ENCODE data around the gene ZFY.

DNA sequence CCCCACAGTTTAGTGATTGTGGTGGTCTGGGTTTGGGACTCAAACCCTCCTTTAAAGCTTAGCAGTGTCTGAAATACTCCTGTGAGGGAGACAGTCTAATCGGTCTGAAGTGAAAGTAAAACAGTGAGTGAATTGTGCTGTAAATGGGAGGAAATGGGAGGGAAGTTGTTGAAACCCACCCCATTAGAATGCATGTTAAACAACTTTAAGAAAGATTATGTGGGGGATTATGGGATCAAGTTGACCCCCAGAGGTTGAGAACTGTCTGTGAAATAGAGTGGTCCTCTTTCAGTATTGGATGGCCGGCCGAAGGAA lies 68.3 kb downstream of the ZFY start:
- TF ChIP-seq, protein P1, sequence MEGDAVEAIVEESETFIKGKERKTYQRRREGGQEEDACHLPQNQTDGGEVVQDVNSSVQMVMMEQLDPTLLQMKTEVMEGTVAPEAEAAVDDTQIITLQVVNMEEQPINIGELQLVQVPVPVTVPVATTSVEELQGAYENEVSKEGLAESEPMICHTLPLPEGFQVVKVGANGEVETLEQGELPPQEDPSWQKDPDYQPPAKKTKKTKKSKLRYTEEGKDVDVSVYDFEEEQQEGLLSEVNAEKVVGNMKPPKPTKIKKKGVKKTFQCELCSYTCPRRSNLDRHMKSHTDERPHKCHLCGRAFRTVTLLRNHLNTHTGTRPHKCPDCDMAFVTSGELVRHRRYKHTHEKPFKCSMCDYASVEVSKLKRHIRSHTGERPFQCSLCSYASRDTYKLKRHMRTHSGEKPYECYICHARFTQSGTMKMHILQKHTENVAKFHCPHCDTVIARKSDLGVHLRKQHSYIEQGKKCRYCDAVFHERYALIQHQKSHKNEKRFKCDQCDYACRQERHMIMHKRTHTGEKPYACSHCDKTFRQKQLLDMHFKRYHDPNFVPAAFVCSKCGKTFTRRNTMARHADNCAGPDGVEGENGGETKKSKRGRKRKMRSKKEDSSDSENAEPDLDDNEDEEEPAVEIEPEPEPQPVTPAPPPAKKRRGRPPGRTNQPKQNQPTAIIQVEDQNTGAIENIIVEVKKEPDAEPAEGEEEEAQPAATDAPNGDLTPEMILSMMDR (IDR thresholded peaks at IDR 0.05; ENCODE audit: low read depth, low read length): no peak
- no peak for TF ChIP-seq EZH2phosphoT487 (IDR thresholded peaks at IDR 0.05; ENCODE audit: low read depth)
